ENCODE measurements around the gene ALLC. TPM values are rescaled to one million over a fixed set of nuclear protein-coding genes. Genes with fewer than 3 reads are reported as not detected.
"Not testable (repeated sequence)": the region's sequence is repeated elsewhere in the genome, so short reads cannot be mapped to it uniquely, and the experiment has no call there.

ALLC gene
- total RNA-seq, 2 donors from 2014 or later = not detected

- no peak overlapping the region for H3K9ac ChIP-seq (ENCODE audit: extremely low read depth, low read length, poor library complexity, severe bottlenecking)
- no peak overlapping the region for H3K4me3 Mint-ChIP-seq
- H3K4me3 ChIP-seq (ENCODE audit: low read length) = no peak overlapping the region
- H3K36me3 Mint-ChIP-seq (ENCODE audit: low read depth) = no peaks in the 10 kb centered on the region
- H3K36me3 ChIP-seq (ENCODE audit: control insufficient read depth, insufficient read depth, low read length) = no peaks in the 10 kb centered on the region
- H3K27me3 Mint-ChIP-seq (ENCODE audit: insufficient read depth) = no peaks in the 10 kb centered on the region
- no peaks in the 10 kb centered on the region for H3K9me3 ChIP-seq (ENCODE audit: control insufficient read depth, low read length)
- TF ChIP-seq CTCF (conservative IDR thresholded peaks at IDR 0.05) = no peak
- H3K9me3 Mint-ChIP-seq = no peaks in the 10 kb centered on the region
- H3K27ac Mint-ChIP-seq = no peak overlapping the region
- peak overlapping the region; percentile 51 for H3K27ac ChIP-seq (ENCODE audit: low read depth, low read length)
- H3K4me1 Mint-ChIP-seq = peaks cover 38% of the 10 kb centered on the region
- DNase-seq = peak; percentile 52
- 90 to 93% methylated on average over 9 to 26 of the region's 26 CpGs for WGBS, 2 experiments (ENCODE audit: insufficient coverage in 1 of 2, insufficient read length in 1 of 2)
- peaks cover 15% of the 10 kb centered on the region for H3K4me1 ChIP-seq (ENCODE audit: control insufficient read depth, insufficient read depth, low read length)
- H3K27me3 ChIP-seq (ENCODE audit: control insufficient read depth, insufficient read depth, low read length, poor library complexity, severe bottlenecking) = no peaks in the 10 kb centered on the region
These were observed 1.7 kb downstream of the ALLC start for GRCh38 chr2:3659447-3660432.

- not testable (repeated sequence) for H3K9me3 Mint-ChIP-seq; H3K9ac ChIP-seq (ENCODE audit: extremely low read depth, low read length, poor library complexity, severe bottlenecking); H3K36me3 ChIP-seq (ENCODE audit: control insufficient read depth, insufficient read depth, low read length); H3K27me3 Mint-ChIP-seq (ENCODE audit: insufficient read depth); H3K36me3 Mint-ChIP-seq (ENCODE audit: low read depth); DNase-seq; H3K27ac Mint-ChIP-seq; H3K4me3 ChIP-seq (ENCODE audit: low read length); H3K27me3 ChIP-seq (ENCODE audit: control insufficient read depth, insufficient read depth, low read length, poor library complexity, severe bottlenecking); H3K9me3 ChIP-seq (ENCODE audit: control insufficient read depth, low read length); H3K27ac ChIP-seq (ENCODE audit: low read depth, low read length); H3K4me3 Mint-ChIP-seq
- peaks cover 38% of the 10 kb centered on the region for H3K4me1 Mint-ChIP-seq
- peaks cover 15% of the 10 kb centered on the region for H3K4me1 ChIP-seq (ENCODE audit: control insufficient read depth, insufficient read depth, low read length)
- WGBS, 2 experiments (ENCODE audit: insufficient coverage in 1 of 2, insufficient read length in 1 of 2) = 84 to 96% methylated on average over 4 to 7 of the region's 7 CpGs
These were observed 2.6 kb downstream of the ALLC start for GRCh38 chr2:3660640-3661039.

- Mint-ChIP-seq H3K4me3 (no peak overlapping the region), H3K4me1 (peaks cover 38% of the 10 kb centered on the region), H3K9me3 (no peaks in the 10 kb centered on the region), H3K27me3 (ENCODE audit: insufficient read depth) (no peaks in the 10 kb centered on the region), H3K36me3 (ENCODE audit: low read depth) (no peaks in the 10 kb centered on the region), H3K27ac (peak overlapping the region; percentile 13)
- Histone ChIP-seq H3K4me3 (ENCODE audit: low read length) (no peak overlapping the region), H3K27ac (ENCODE audit: low read depth, low read length) (no peak overlapping the region), H3K4me1 (ENCODE audit: control insufficient read depth, insufficient read depth, low read length) (peaks cover 15% of the 10 kb centered on the region), H3K9me3 (ENCODE audit: control insufficient read depth, low read length) (no peaks in the 10 kb centered on the region), H3K9ac (ENCODE audit: extremely low read depth, low read length, poor library complexity, severe bottlenecking) (no peak overlapping the region), H3K36me3 (ENCODE audit: control insufficient read depth, insufficient read depth, low read length) (no peaks in the 10 kb centered on the region), H3K27me3 (ENCODE audit: control insufficient read depth, insufficient read depth, low read length, poor library complexity, severe bottlenecking) (no peaks in the 10 kb centered on the region)
- WGBS, 2 experiments (ENCODE audit: insufficient coverage in 1 of 2, insufficient read length in 1 of 2) = 95 to 100% methylated on average over 3 of the region's 3 CpGs
- no peak for DNase-seq
- no peak for TF ChIP-seq CTCF (conservative IDR thresholded peaks at IDR 0.05)
These were observed 3.2 kb downstream of the ALLC start for GRCh38 chr2:3661149-3661660.

All from endodermal cell (in vitro differentiated cells).